Osteoblast (primary cell): ENCODE results near the gene WNT1. TPM values are rescaled to one million over a fixed set of nuclear protein-coding genes. Genes with fewer than 3 reads are reported as not detected.

Experiments used
- DNase-seq: peaks from one replicate; pipeline ENCODE4 v3.0.0; 2011; ENCODE audit warnings: low spot score, mixed read lengths; ENCODE audit not compliant: insufficient read length; ENCODE audit errors: missing footprints
- H2AFZ ChIP-seq: 2 replicates; pipeline ENCODE4 v1.6.0; 2011; ENCODE audit warnings: mild to moderate bottlenecking, low read length
- H3K27ac ChIP-seq: 2 replicates; pipeline ENCODE4 v1.5.1; 2011; ENCODE audit warnings: mild to moderate bottlenecking, low read depth, low read length, moderate library complexity
- H3K27me3 ChIP-seq: 2 replicates; pipeline ENCODE4 v1.6.0; 2012; ENCODE audit warnings: mild to moderate bottlenecking, control low read depth, inconsistent platforms, low read length, moderate library complexity; ENCODE audit not compliant: insufficient read depth
- H3K36me3 ChIP-seq: 2 replicates; pipeline ENCODE4 v1.5.1; 2011; ENCODE audit warnings: mild to moderate bottlenecking, low read length, control low read depth, moderate library complexity; ENCODE audit not compliant: insufficient read depth
- H3K4me1 ChIP-seq: 2 replicates; pipeline ENCODE4 v1.5.1; 2011; ENCODE audit warnings: mild to moderate bottlenecking, low read length, control low read depth, moderate library complexity; ENCODE audit not compliant: insufficient read depth
- H3K4me2 ChIP-seq: 2 replicates; pipeline ENCODE4 v1.6.0; 2011; ENCODE audit warnings: mild to moderate bottlenecking, low read length; ENCODE audit not compliant: insufficient read depth
- H3K4me3 ChIP-seq: fragments of 200-600 bp; sonication (generic); 3 replicates; pipeline ENCODE4 v1.5.1; 2012; ENCODE audit warnings: mild to moderate bottlenecking, low read length, inconsistent platforms; ENCODE audit not compliant: insufficient read depth
- H3K79me2 ChIP-seq: 2 replicates; pipeline ENCODE4 v1.6.0; 2012; ENCODE audit warnings: mild to moderate bottlenecking, low read length, control low read depth, inconsistent platforms; ENCODE audit not compliant: insufficient read depth
- H3K9me3 ChIP-seq: 2 replicates; pipeline ENCODE4 v1.5.1; 2011; ENCODE audit warnings: low read depth, low read length, control low read depth
- H4K20me1 ChIP-seq: 2 replicates; pipeline ENCODE4 v1.6.0; 2012; ENCODE audit warnings: mild to moderate bottlenecking, low read length, control low read depth; ENCODE audit not compliant: insufficient read depth
- CTCF ChIP-seq: IDR thresholded peaks from 2 replicates; pipeline ENCODE4 v1.5.1; 2011; ENCODE audit warnings: mild to moderate bottlenecking, low read depth, low read length, moderate library complexity; ENCODE audit errors: extremely low read depth
- total RNA-seq: library from RNA; depleted of rRNA; stranded (reverse); fragments of >200 nt; gene quantifications from 2 replicates; pipeline ENCODE4 v1.2.3, GENCODE V29; 2012

The WNT1 gene
- total RNA-seq, 1 donor: not detected

- Histone ChIP-seq H3K4me3 (no peak overlapping the region), H3K4me2 (no peak overlapping the region), H4K20me1 (no peaks in the 10 kb centered on the region), H3K4me1 (no peaks in the 10 kb centered on the region), H3K27ac (no peak overlapping the region), H3K79me2 (no peaks in the 10 kb centered on the region), H3K27me3 (peaks cover 76% of the 10 kb centered on the region), H3K36me3 (no peaks in the 10 kb centered on the region), H2AFZ (no peak overlapping the region), H3K9me3 (no peaks in the 10 kb centered on the region)
- DNase-seq: peak; percentile 64
- TF ChIP-seq CTCF: no peak
Observed at GRCh38 chr12:48985475-48985897, 7.4 kb downstream of the WNT1 start.

- no peaks in the 10 kb centered on the region for H3K4me1 ChIP-seq
- no peak for TF ChIP-seq CTCF
- no peak overlapping the region for H3K4me3 ChIP-seq
- no peaks in the 10 kb centered on the region for H3K79me2 ChIP-seq
- DNase-seq: peak; percentile 29
- H3K27me3 ChIP-seq: peaks cover 72% of the 10 kb centered on the region
- H3K36me3 ChIP-seq: no peaks in the 10 kb centered on the region
- no peak overlapping the region for H3K4me2 ChIP-seq
- no peaks in the 10 kb centered on the region for H3K9me3 ChIP-seq
- H3K27ac ChIP-seq: no peak overlapping the region
- H2AFZ ChIP-seq: no peak overlapping the region
- H4K20me1 ChIP-seq: no peaks in the 10 kb centered on the region
Observed at GRCh38 chr12:48985901-48986300, 7.8 kb downstream of the WNT1 start.

- Histone ChIP-seq H3K9me3 (no peaks in the 10 kb centered on the region), H3K27me3 (peaks cover 63% of the 10 kb centered on the region), H3K36me3 (no peaks in the 10 kb centered on the region), H4K20me1 (no peaks in the 10 kb centered on the region), H3K4me2 (no peak overlapping the region), H3K27ac (no peak overlapping the region), H3K4me3 (no peak overlapping the region), H2AFZ (no peak overlapping the region), H3K79me2 (no peaks in the 10 kb centered on the region), H3K4me1 (no peaks in the 10 kb centered on the region)
- DNase-seq: peak; percentile 62
- TF ChIP-seq CTCF: no peak
Observed at GRCh38 chr12:48986720-48987291, 8.7 kb downstream of the WNT1 start.

GRCh38 chr12:48988030-48988649, 10.0 kb downstream of the WNT1 start:
- no peak overlapping the region for H2AFZ ChIP-seq
- H3K79me2 ChIP-seq: no peaks in the 10 kb centered on the region
- no peak overlapping the region for H3K4me2 ChIP-seq
- TF ChIP-seq CTCF: peak; percentile 93
- H3K36me3 ChIP-seq: no peaks in the 10 kb centered on the region
- no peaks in the 10 kb centered on the region for H3K9me3 ChIP-seq
- H4K20me1 ChIP-seq: no peaks in the 10 kb centered on the region
- no peak overlapping the region for H3K4me3 ChIP-seq
- peaks cover 56% of the 10 kb centered on the region for H3K27me3 ChIP-seq
- H3K4me1 ChIP-seq: no peaks in the 10 kb centered on the region
- H3K27ac ChIP-seq: no peak overlapping the region
- DNase-seq: peak; percentile 93
